ENCODE measurements around the gene CARS2. TPM values are rescaled to one million over a fixed set of nuclear protein-coding genes. Genes with fewer than 3 reads are reported as not detected.

CARS2 gene
- total RNA-seq, 6 experiments from 2014 or later, result 22.0 to 53.2 (median 27.3) TPM

DNA sequence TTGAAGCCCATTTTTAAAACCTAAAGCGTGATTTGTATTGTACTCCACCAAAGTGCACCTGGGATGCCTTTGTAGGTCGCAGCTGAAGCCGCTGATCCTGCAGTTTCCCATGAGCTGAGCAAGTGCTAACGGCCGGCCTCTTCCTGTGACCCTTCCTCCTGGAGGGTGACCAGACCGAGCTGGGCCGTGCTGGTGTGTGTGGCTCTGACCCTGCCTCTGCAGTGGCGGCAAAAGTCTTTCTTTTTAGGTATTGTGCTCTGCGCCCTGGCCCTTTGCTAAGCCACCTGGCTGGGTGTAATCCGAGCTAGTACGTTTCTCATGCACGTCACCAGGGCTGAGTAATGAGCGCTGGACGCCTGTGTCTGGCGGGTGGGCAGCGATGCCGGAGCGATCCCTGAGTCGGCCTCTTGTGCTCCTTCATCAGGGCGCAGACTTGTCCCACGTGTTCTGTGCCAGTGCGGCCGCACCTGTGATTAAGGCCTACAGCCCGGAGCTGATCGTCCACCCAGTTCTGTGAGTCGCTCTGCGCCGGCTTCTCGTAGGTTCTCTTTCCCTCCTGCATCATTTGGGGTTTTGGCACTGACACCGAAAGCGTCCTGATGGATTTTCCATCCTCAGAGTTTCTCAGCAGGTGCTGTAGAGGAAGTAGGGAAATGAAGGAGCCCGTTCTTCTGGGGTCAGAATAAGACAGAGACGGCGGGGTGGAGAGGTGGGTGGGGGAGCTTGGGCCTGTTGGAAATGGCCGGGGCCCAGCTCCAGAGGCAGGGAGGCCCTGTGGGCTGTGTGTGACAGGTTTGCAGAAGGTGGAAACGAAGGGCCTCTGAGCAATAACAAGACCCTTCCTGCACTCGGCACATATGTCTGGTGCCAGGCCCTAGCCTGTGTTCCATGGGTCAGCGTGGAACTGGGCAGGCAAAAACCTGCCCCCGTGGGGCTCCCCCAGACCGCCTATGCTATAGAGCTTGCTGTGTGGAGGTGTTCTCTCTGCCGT, 80.9 kb downstream of the CARS2 start:
- TF ChIP-seq POLR2A (IDR thresholded peaks at IDR 0.05) (no peak), CTCF (IDR thresholded peaks at IDR 0.05) (no peak)
- H3K9me3 ChIP-seq, result no peaks in the 10 kb centered on the region
- H3K4me3 ChIP-seq, result no peak overlapping the region
- peaks cover 0 to 20% (median 3%) of the 10 kb centered on the region in 4 donors for H3K4me1 ChIP-seq
- H3K27ac ChIP-seq, result no peak overlapping the region
- H3K27me3 ChIP-seq, result no peaks in the 10 kb centered on the region
- peaks cover 0 to 61% (median 19%) of the 10 kb centered on the region in 4 donors for H3K36me3 ChIP-seq
- intact Hi-C loops (cut with DNase I), result no loop called here
- 88% methylated on average over 11 of the region's 41 CpGs for WGBS (ENCODE audit: insufficient coverage, low coverage, low lambda C conversion rate, missing lambda C conversion rate)
- ATAC-seq (no peak), DNase-seq (no peak)

GRCh38 chr13:110620596-110620995, 85.3 kb downstream of the CARS2 start:
- ATAC-seq (no peak), DNase-seq (no peak)
- no peak for TF ChIP-seq POLR2A (IDR thresholded peaks at IDR 0.05)
- TF ChIP-seq CTCF (IDR thresholded peaks at IDR 0.05), result no peak
- peak overlapping the region in 2 of 3 donors; percentile 0 to 50 for H3K27ac ChIP-seq
- H3K36me3 ChIP-seq, result peaks cover 0 to 34% (median 6%) of the 10 kb centered on the region in 4 donors
- 35% methylated on average over 2 of the region's 2 CpGs for WGBS (ENCODE audit: insufficient coverage, low coverage, low lambda C conversion rate, missing lambda C conversion rate)
- H3K4me3 ChIP-seq, result no peak overlapping the region
- H3K9me3 ChIP-seq, result no peaks in the 10 kb centered on the region
- intact Hi-C loops (cut with DNase I), result no loop called here
- H3K4me1 ChIP-seq, result peaks cover 0 to 40% (median 15%) of the 10 kb centered on the region in 4 donors
- H3K27me3 ChIP-seq, result no peaks in the 10 kb centered on the region

- peaks cover 0 to 44% (median 17%) of the 10 kb centered on the region in 4 donors for H3K4me1 ChIP-seq
- H3K27me3 ChIP-seq, result no peaks in the 10 kb centered on the region
- TF ChIP-seq CTCF (IDR thresholded peaks at IDR 0.05) (no peak), POLR2A (IDR thresholded peaks at IDR 0.05) (peak; percentile 22)
- no peaks in the 10 kb centered on the region for H3K9me3 ChIP-seq
- peaks cover 0 to 17% (median 6%) of the 10 kb centered on the region in 4 donors for H3K36me3 ChIP-seq
- 51% methylated on average over 3 of the region's 9 CpGs for WGBS (ENCODE audit: insufficient coverage, low coverage, low lambda C conversion rate, missing lambda C conversion rate)
- no peak overlapping the region for H3K4me3 ChIP-seq
- H3K27ac ChIP-seq, result peak overlapping the region; percentile 95 to 99 (median 99)
- DNase-seq (no peak), ATAC-seq (no peak)
- intact Hi-C loops (cut with DNase I), result loop anchor here in 1 of 2 donors (10.0 kb wide), 1 partner anchor 96 kb away; the partner anchor contains the start of gene ING1
These were observed 87.1 kb downstream of the CARS2 start for GRCh38 chr13:110618780-110619179.

GRCh38 chr13:110618167-110618566, 87.7 kb downstream of the CARS2 start:
- Histone ChIP-seq H3K36me3 (peaks cover 0 to 12% (median 4%) of the 10 kb centered on the region in 4 donors), H3K4me3 (no peak overlapping the region), H3K4me1 (peaks cover 0 to 44% (median 17%) of the 10 kb centered on the region in 4 donors), H3K9me3 (no peaks in the 10 kb centered on the region), H3K27ac (peak overlapping the region; percentile 95 to 99 (median 99)), H3K27me3 (no peaks in the 10 kb centered on the region)
- intact Hi-C loops (cut with DNase I), result loop anchor here in 1 of 2 donors (10.0 kb wide), 1 partner anchor 97 kb away; the partner anchor contains the start of gene ING1
- WGBS (ENCODE audit: insufficient coverage, low coverage, low lambda C conversion rate, missing lambda C conversion rate), result 45% methylated on average over 8 of the region's 8 CpGs
- no peak for ATAC-seq
- DNase-seq, result no peak
- TF ChIP-seq POLR2A (IDR thresholded peaks at IDR 0.05), result no peak
- TF ChIP-seq CTCF (IDR thresholded peaks at IDR 0.05), result no peak
